Astrocyte of the spinal cord (primary cell): ENCODE measurements around the gene ERC2.

Experiments used
- DNase-seq: peaks from one replicate; pipeline ENCODE4 v3.0.0; 2011; ENCODE audit warnings: low read depth, low spot score
- H3K4me3 ChIP-seq: 2 replicates; pipeline ENCODE4 v1.5.1; 2011; ENCODE audit warnings: low read depth, mild to moderate bottlenecking, low read length, moderate library complexity
- in situ Hi-C: cut with HindIII; loops from 2 replicates; pipeline ENCODE4 v1.10.0; 2017; ENCODE audit warnings: low sequenced_read_pairs
- TF ChIP-seq, protein P1 (sequence below): IDR thresholded peaks from 2 replicates; pipeline ENCODE4 v1.5.1; 2012; ENCODE audit warnings: low read depth, mild to moderate bottlenecking, low read length, inconsistent platforms

The ERC2 gene

DNA sequence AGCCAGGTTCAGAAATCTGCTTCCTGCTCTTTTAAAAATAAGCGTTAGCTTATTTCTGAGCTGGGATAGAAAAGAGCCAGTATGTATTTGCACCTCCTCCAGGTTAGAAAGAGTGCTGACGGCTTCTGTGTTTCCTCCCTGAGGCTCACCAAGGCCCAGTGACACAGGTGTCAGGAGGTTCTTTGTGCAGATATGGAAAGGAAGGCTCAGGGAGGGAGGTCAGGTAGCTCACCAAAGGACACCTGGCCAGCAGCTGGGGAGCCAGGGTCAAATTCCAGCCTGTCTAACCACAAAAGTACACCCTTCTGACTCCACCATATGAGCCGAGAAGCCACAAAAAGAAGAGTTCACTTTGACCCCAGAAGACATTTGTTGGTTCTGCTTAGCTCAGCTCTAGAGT, 780.1 kb downstream of the ERC2 start:
- TF ChIP-seq, protein P1, sequence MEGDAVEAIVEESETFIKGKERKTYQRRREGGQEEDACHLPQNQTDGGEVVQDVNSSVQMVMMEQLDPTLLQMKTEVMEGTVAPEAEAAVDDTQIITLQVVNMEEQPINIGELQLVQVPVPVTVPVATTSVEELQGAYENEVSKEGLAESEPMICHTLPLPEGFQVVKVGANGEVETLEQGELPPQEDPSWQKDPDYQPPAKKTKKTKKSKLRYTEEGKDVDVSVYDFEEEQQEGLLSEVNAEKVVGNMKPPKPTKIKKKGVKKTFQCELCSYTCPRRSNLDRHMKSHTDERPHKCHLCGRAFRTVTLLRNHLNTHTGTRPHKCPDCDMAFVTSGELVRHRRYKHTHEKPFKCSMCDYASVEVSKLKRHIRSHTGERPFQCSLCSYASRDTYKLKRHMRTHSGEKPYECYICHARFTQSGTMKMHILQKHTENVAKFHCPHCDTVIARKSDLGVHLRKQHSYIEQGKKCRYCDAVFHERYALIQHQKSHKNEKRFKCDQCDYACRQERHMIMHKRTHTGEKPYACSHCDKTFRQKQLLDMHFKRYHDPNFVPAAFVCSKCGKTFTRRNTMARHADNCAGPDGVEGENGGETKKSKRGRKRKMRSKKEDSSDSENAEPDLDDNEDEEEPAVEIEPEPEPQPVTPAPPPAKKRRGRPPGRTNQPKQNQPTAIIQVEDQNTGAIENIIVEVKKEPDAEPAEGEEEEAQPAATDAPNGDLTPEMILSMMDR, result no peak
- H3K4me3 ChIP-seq, result no peak overlapping the region
- no peak for DNase-seq
- in situ Hi-C loops, result no loop called here

DNA sequence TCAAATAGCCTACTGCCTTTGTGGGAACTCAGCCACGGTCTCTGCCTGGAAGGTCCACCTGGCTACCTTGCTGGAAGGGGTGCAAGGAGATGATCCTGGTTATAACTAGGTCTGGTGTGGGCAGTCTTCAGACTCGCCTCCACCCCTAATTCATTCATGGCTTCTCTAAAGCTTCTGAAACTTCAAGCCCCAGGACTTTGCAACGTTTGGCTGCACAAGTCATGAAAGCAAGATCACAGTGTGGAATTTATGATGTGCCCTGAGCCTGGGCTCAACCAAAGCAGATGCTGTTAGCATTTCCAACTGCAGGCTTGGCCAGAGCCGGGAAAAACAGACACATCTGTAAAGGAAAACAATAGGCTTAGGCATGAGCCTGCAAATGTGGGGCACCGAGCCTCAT, 780.7 kb downstream of the ERC2 start:
- in situ Hi-C loops, result no loop called here
- DNase-seq, result no peak
- TF ChIP-seq, protein P1, result no peak
- H3K4me3 ChIP-seq, result no peak overlapping the region

DNA sequence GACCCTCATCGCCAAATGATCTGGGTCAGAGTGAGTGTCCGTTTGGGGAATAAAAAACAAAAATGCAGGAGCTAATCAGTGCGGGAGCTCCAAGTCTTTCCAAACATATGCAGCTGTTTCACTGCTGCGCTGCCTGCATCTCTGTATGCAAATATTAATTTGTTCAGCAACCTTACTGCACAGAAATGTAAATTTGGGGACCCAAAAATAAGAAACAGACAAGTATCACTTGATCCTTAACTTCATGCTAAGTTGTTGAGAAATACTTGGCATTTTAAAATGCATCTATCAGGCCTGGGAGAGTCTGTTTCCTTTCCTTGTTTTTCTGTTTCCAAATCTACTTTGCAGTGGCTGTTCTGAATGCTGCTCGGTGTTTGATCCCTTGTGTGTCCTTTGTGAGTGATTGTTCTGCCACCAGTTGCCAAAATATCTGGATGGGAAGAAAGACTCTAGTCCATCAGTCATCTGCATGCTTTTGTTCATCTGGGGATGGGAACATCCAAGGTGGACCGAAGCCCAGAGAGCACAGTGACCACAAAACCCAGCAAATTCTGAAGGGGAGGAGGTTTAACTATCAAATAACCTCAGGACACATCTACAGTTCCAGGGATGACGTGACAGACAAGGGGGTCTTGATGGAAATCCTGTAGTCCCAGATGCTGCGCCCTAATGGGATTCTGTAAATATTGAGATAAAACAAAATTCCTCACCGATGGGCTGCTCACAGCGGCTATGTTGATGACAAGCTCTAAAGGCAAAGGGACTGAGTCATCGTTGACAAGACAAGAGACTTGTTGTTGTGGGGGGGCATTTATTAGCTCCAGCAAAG, 781.6 kb downstream of the ERC2 start:
- in situ Hi-C loops, result no loop called here
- peak; percentile 38 for DNase-seq
- no peak overlapping the region for H3K4me3 ChIP-seq
- TF ChIP-seq, protein P1, result no peak

DNA sequence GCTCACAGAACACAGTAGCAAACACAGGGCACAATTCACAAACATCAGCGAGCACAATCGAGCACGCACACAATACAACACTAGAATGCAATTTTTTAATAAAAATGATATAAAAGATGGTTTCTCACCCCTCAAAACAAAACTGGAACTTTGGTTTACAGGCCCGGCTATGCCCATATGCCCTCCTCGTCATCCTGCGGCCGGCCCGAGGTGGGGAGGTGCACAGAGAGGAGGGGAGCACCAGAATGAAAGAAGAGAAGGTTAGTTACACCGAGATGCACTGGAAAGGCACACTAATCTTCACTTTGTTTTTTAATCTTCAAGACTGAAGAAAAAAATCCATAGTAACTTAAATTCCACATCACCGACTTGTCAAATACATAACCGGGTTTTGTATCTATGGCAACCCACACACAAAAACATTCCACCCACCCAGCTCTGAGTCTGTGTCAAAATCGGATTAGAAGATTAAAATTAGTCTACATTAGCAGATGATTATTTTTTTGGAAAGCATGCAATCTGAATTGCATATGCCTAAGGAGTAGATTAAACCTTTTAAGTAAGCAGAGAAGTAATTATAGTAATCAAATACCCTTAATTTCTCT, 784.5 kb downstream of the ERC2 start:
- no peak overlapping the region for H3K4me3 ChIP-seq
- TF ChIP-seq, protein P1, result no peak
- no peak for DNase-seq
- in situ Hi-C loops, result no loop called here

DNA sequence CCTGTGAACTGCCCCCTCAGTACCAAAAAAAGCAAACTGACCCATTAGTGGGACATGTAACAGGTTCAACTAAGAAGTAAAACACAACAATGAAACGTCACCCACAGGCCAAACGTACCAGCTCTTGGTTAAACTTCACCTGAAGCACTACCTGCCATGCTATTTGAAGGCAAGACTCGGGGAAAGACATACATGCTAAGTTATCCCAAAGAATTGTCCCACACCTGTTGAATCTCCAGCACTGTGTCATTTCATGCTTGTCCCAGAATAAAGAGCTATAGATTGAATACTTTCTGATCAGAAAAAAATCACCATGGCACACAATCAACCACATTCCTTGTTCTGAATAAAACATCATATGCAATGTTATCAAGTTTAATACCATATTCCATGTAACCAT, 785.8 kb downstream of the ERC2 start:
- TF ChIP-seq, protein P1, result no peak
- DNase-seq, result no peak
- in situ Hi-C loops, result no loop called here

DNA sequence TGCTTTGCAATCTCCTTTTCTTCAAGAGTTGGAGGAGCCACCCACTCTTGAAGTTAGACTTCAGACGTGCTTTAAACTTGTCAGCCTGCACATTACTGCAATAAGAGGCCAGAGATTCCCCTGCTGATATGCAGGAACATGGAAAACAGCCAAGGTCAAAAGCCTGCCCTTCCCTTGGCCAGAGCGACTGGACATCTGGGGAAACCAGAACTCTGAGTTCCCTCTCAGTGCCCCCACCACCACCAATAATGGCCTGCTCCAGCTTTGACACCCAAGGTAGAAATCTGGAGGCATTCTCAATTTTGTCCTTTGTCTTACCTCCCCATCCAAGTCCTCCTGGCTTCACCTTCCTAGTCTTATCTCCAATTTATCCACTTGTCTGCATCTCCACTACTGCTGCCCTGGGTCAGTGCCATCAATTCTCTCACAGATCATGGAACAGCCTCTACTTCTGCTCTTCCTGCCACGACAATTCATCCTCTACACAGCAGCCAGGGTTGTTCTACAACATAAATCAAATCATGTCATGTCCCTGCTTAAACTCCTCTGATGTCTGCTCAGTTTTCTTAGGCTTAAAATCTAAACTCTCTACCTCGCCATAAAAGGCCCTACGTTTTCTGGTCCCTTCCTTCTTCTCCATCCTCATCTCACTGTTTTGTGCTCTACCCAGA, 789.6 kb downstream of the ERC2 start:
- in situ Hi-C loops, result no loop called here
- no peak overlapping the region for H3K4me3 ChIP-seq
- no peak for DNase-seq
- TF ChIP-seq, protein P1, result no peak

More for the DNA sequence above, 785.8 kb downstream of the ERC2 start:
- H3K4me3 ChIP-seq, result no peak overlapping the region
